SU-DHL-6 (cell line): Measurements from ENCODE around the gene TRAK1.

Source experiments
- H2AFZ ChIP-seq: fragments of 200-600 bp; sonication (generic); 2 replicates; pipeline ENCODE4 v1.6.1; 2014; ENCODE audit warnings: low read depth, mild to moderate bottlenecking, moderate library complexity, mixed read lengths, antibody characterized with exemption, low read length; ENCODE audit not compliant: severe bottlenecking
- H3F3A ChIP-seq: fragments of 200-600 bp; shearing (Covaris generic); 2 replicates; pipeline ENCODE4 v1.6.0; 2016; ENCODE audit warnings: antibody characterized with exemption, mild to moderate bottlenecking; ENCODE audit not compliant: insufficient read depth
- H3K27ac ChIP-seq: fragments of 200-600 bp; sonication (generic); 2 replicates; pipeline ENCODE4 v1.5.1; 2016; ENCODE audit warnings: low read depth, mild to moderate bottlenecking, low read length, moderate library complexity, mixed read lengths
- H3K27me3 ChIP-seq: fragments of 200-600 bp; sonication (generic), shearing (Covaris generic); 2 replicates; pipeline ENCODE4 v1.6.0; 2014; ENCODE audit warnings: mild to moderate bottlenecking, low read length
- H3K36me3 ChIP-seq: fragments of 200-600 bp; sonication (generic); 2 replicates; pipeline ENCODE4 v1.6.1; 2014; ENCODE audit warnings: mild to moderate bottlenecking, low read length, mixed read lengths
- H3K4me2 ChIP-seq: fragments of 300-600, 200-600 bp; shearing (Covaris generic), sonication (generic); 2 replicates; pipeline ENCODE4 v1.6.0; 2014; ENCODE audit warnings: low read length, low read depth, mild to moderate bottlenecking; ENCODE audit not compliant: poor library complexity, severe bottlenecking
- H3K4me3 ChIP-seq: fragments of 200-600 bp; sonication (generic); 2 replicates; pipeline ENCODE4 v1.5.1; 2014; ENCODE audit warnings: antibody characterized with exemption, low read length, mild to moderate bottlenecking, mixed read lengths; ENCODE audit not compliant: insufficient read depth, poor library complexity, severe bottlenecking
- H3K79me2 ChIP-seq: fragments of 200-600 bp; sonication (generic); 2 replicates; pipeline ENCODE4 v1.6.1; 2014; ENCODE audit warnings: mild to moderate bottlenecking, low read length, moderate library complexity; ENCODE audit not compliant: insufficient read depth
- H3K9ac ChIP-seq: fragments of 200-600 bp; sonication (generic); 2 replicates; pipeline ENCODE4 v1.7.0; 2014; ENCODE audit warnings: mild to moderate bottlenecking, low read length
- H3K9me2 ChIP-seq: fragments of 200-600 bp; sonication (generic); replicated peaks from 2 replicates; pipeline ENCODE4 v1.6.1; 2014; ENCODE audit warnings: low read length; ENCODE audit not compliant: insufficient read depth
- H3K9me3 ChIP-seq: fragments of 200-600 bp; sonication (generic); 2 replicates; pipeline ENCODE4 v1.6.1; 2014; ENCODE audit warnings: low read length, mixed read lengths; ENCODE audit not compliant: insufficient read depth
- H4K20me1 ChIP-seq: fragments of 200-600 bp; sonication (generic); 2 replicates; pipeline ENCODE4 v1.6.1; 2014; ENCODE audit warnings: low read depth, mild to moderate bottlenecking, antibody characterized with exemption, low read length, moderate library complexity, mixed read lengths
- CTCF ChIP-seq: fragments of 200-600 bp; sonication (generic); IDR thresholded peaks from one replicate; pipeline ENCODE4 v1.5.1; 2017; ENCODE audit warnings: antibody characterized with exemption, mild to moderate bottlenecking, low read length, moderate library complexity; ENCODE audit not compliant: insufficient read depth, poor library complexity, severe bottlenecking
- EZH2phosphoT487 ChIP-seq: fragments of 200-600 bp; sonication (generic), shearing (Covaris generic); conservative IDR thresholded peaks from 2 replicates; pipeline ENCODE4 v1.6.1; 2018; ENCODE audit warnings: mild to moderate bottlenecking, antibody characterized with exemption, low read length, moderate library complexity, mixed read lengths

The TRAK1 gene

DNA sequence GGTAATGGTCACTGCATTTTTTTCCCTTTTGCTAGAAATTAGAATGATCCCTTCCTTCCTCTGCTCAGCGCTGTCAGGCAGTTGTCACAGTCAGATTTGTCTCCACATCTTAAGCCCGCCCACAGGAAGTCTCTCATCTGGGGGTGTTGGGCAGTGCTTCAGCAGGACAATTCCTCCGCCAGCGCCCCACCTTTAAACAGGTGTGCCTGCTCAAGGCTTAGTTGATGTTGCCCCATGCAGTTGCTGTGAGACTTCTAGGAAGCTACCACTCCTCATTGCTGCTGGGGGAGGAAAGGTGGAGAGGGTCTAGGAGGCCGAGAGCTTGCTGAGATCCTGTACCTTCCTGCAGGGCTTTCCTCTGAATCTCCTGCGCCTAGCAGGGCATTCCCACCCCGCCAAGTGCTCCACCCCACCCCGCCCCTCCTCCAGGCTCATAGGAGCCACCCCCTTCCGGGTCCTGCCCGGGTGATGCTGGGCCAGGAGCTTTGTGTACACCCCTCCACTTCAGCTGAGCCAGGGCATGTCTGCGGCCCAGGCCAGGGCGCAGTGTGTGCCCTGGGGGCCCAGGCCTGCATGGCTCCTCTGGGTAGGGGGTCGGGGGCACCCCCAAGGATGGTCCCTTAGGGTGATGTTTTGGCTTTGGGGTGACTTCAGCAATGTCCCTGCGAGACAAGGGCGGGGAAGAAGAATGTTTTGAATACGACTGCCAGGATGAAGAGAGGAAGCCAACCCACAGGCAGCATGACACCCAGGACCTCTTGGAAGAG lies 68.7 kb downstream of the TRAK1 start:
- H3K27ac ChIP-seq, result peak overlapping the region; percentile 76
- H3K27me3 ChIP-seq, result no peaks in the 10 kb centered on the region
- no peak for TF ChIP-seq CTCF
- TF ChIP-seq EZH2phosphoT487, result no peak
- H3K9me3 ChIP-seq, result no peaks in the 10 kb centered on the region
- no peaks in the 10 kb centered on the region for H3K36me3 ChIP-seq
- peak overlapping the region; percentile 92 for H3K4me2 ChIP-seq
- peaks cover 19% of the 10 kb centered on the region for H3F3A ChIP-seq
- peak overlapping the region; percentile 61 for H3K4me3 ChIP-seq
- peak overlapping the region; percentile 56 for H3K9ac ChIP-seq
- no peaks in the 10 kb centered on the region for H4K20me1 ChIP-seq
- no peak overlapping the region for H2AFZ ChIP-seq
- peaks cover 72% of the 10 kb centered on the region for H3K79me2 ChIP-seq
- no peaks in the 10 kb centered on the region for H3K9me2 ChIP-seq

DNA sequence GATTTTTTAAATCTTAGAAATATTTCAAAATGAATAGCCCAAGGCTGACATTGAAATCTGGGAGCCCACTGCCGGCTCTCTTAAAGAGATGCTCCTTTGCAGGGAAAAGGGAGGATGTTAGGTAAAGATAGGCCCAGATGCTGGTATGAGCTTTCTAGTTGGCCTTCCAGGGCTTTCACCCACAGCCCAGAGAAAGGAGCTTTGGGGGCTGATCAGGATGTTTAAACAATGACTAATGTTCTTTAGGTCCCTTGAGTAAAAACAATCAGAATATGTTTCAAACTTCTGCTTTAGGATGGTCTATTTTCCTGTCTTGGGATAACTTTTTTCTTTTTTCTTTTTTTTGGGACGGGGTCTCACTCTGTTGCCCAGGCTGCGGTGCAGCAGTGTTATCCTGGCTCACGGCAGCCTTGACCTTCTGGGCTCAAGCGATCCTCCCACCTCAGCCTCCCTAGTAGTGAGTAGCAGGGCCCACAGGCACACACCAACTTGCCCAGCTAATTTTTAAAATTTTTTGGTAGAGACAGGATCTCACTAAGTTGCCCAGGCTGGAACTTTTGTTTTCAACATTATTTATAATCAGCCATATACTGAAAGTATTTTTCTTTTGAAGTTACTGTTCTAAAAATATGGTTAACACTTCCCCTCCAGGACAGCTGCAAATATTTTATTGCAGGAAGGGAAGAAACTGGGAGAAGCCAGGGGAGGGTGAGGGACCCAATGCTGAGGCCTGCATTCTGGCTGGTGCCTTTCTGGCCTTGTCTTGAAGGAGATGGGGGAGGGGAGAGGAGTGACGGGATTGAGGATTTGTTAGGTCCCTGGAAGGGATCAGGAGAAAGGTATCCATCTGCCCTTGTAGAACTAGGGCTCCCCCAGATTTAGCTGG lies 70.1 kb downstream of the TRAK1 start:
- Histone ChIP-seq H3K4me3 (peak overlapping the region; percentile 61), H3K27ac (peak overlapping the region; percentile 76; the same call in 1 of the 2 replicates), H3K79me2 (peaks cover 79% of the 10 kb centered on the region), H3K27me3 (no peaks in the 10 kb centered on the region), H3F3A (peaks cover 19% of the 10 kb centered on the region), H4K20me1 (no peaks in the 10 kb centered on the region), H3K9me2 (no peaks in the 10 kb centered on the region), H3K36me3 (no peaks in the 10 kb centered on the region), H3K9ac (peak overlapping the region; percentile 56), H3K4me2 (peak overlapping the region; percentile 92), H2AFZ (no peak overlapping the region), H3K9me3 (no peaks in the 10 kb centered on the region)
- TF ChIP-seq CTCF, result no peak
- no peak for TF ChIP-seq EZH2phosphoT487

- H2AFZ ChIP-seq, result no peak overlapping the region
- H3K79me2 ChIP-seq, result peaks cover 87% of the 10 kb centered on the region
- TF ChIP-seq CTCF (no peak), EZH2phosphoT487 (no peak)
- H3K4me2 ChIP-seq, result no peak overlapping the region
- H3K9me3 ChIP-seq, result no peaks in the 10 kb centered on the region
- H3K4me3 ChIP-seq, result no peak overlapping the region
- H3K9me2 ChIP-seq, result no peaks in the 10 kb centered on the region
- peaks cover 21% of the 10 kb centered on the region for H3F3A ChIP-seq
- no peaks in the 10 kb centered on the region for H4K20me1 ChIP-seq
- no peaks in the 10 kb centered on the region for H3K36me3 ChIP-seq
- no peaks in the 10 kb centered on the region for H3K27me3 ChIP-seq
- no peak overlapping the region for H3K27ac ChIP-seq
- H3K9ac ChIP-seq, result no peak overlapping the region
These were observed 71.3 kb downstream of the TRAK1 start for GRCh38 chr3:42162462-42162861.
